ENCODE data around the gene FAM241B. TPM values are rescaled to one million over a fixed set of nuclear protein-coding genes. Genes with fewer than 3 reads are reported as not detected.

FAM241B gene
- polyA plus RNA-seq, 1 of the 3 experiments (the other 2 are of a cell fraction), result 16.0 TPM

DNA sequence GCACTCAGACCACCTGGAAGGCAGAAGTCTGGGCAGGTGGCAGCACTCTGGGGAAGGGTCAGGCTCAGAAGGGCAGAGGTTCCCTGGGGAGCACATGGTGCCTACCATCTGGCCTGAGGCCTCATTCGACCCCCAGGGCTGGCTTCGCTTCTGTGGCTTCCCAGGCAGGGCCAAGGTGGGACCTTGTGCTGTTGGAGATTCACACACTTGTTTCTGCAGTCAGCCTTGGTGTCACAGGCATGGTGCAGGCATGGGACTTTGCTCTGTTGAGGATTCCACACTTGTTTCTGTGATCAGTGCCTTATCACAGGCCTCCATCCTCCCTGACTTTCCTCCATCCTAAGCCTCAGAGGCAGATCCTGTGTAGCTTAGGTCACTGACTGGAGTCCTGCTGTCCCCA is 11.3 kb upstream of the FAM241B start:
- Histone ChIP-seq H3K36me3 (replicated peaks in 1 of 2; ENCODE audit: control insufficient read depth in 1 of 2, insufficient read depth in 2 of 2, low read length in 1 of 2) (no peaks in the 10 kb centered on the region), H3K4me1 (ENCODE audit: control insufficient read depth in 1 of 2, insufficient read depth in 2 of 2, low read depth in 1 of 2, low read length in 1 of 2) (no peaks in the 10 kb centered on the region), H3K79me2 (ENCODE audit: insufficient read depth) (no peaks in the 10 kb centered on the region), H3K4me3 (ENCODE audit: low read depth in 2 of 2, low read length in 1 of 2) (no peak overlapping the region), H4K20me1 (ENCODE audit: insufficient read depth) (no peaks in the 10 kb centered on the region), H3K4me2 (no peak overlapping the region), H3K9me2 (no peaks in the 10 kb centered on the region), H2AFZ (ENCODE audit: low read depth) (no peak overlapping the region), H3K9me3 (no peaks in the 10 kb centered on the region), H3K27ac (ENCODE audit: low read depth in 2 of 2, low read length in 1 of 2) (no peak overlapping the region), H3F3A (replicated peaks; ENCODE audit: insufficient read depth) (no peaks in the 10 kb centered on the region), H3K27me3 (ENCODE audit: insufficient read depth) (peaks cover 23% of the 10 kb centered on the region; the same call in 1 of the 2 replicates), H3K9ac (no peak overlapping the region)
- CTCF ChIA-PET, result interaction anchor here (0.9 to 1.8 kb wide), 2 partner anchors 11 to 124 kb away, joined by 3 to 11 read pairs; no protein-coding TSS in a partner anchor
- no peak for DNase-seq
- POLR2A ChIA-PET, result no interaction called here
- TF ChIP-seq ELF1 (IDR thresholded peaks at IDR 0.05) (no peak), RFX5 (IDR thresholded peaks at IDR 0.05; ENCODE audit: low read length) (no peak), IRF3 (IDR thresholded peaks at IDR 0.05; ENCODE audit: low read depth, low read length) (no peak), USF1 (IDR thresholded peaks at IDR 0.05; ENCODE audit: borderline replicate concordance, low read depth) (no peak), TCF12 (IDR thresholded peaks at IDR 0.05) (no peak), SMC3 (IDR thresholded peaks at IDR 0.05; ENCODE audit: low read depth, low read length) (no peak), FOXJ3 (CRISPR knock-in tag; IDR thresholded peaks at IDR 0.05) (no peak), CTCF (IDR thresholded peaks at IDR 0.05) (no peak), MXI1 (IDR thresholded peaks at IDR 0.05; ENCODE audit: low read depth, low read length) (no peak), GATA2 (CRISPR knock-in tag; IDR thresholded peaks at IDR 0.05) (no peak), EZH2phosphoT487 (IDR thresholded peaks at IDR 0.05; ENCODE audit: borderline replicate concordance, low read depth) (no peak), MEF2A (IDR thresholded peaks at IDR 0.05; ENCODE audit: borderline replicate concordance, low read depth) (no peak), TAF1 (IDR thresholded peaks at IDR 0.05; ENCODE audit: borderline replicate concordance, low read depth, low read length) (no peak), NFIC (IDR thresholded peaks at IDR 0.05; ENCODE audit: borderline replicate concordance) (no peak), NRF1 (IDR thresholded peaks at IDR 0.05; ENCODE audit: low read depth, low read length) (no peak), CHD2 (IDR thresholded peaks at IDR 0.05; ENCODE audit: low read length, partially characterized antibody) (no peak), POLR2AphosphoS5 (IDR thresholded peaks at IDR 0.05; ENCODE audit: low read depth, low read length) (no peak)
- TF ChIP-seq, protein P1, sequence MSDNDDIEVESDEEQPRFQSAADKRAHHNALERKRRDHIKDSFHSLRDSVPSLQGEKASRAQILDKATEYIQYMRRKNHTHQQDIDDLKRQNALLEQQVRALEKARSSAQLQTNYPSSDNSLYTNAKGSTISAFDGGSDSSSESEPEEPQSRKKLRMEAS (IDR thresholded peaks at IDR 0.05; ENCODE audit: low read depth), result no peak
- TF ChIP-seq, protein P2, sequence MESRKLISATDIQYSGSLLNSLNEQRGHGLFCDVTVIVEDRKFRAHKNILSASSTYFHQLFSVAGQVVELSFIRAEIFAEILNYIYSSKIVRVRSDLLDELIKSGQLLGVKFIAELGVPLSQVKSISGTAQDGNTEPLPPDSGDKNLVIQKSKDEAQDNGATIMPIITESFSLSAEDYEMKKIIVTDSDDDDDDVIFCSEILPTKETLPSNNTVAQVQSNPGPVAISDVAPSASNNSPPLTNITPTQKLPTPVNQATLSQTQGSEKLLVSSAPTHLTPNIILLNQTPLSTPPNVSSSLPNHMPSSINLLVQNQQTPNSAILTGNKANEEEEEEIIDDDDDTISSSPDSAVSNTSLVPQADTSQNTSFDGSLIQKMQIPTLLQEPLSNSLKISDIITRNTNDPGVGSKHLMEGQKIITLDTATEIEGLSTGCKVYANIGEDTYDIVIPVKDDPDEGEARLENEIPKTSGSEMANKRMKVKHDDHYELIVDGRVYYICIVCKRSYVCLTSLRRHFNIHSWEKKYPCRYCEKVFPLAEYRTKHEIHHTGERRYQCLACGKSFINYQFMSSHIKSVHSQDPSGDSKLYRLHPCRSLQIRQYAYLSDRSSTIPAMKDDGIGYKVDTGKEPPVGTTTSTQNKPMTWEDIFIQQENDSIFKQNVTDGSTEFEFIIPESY (IDR thresholded peaks at IDR 0.05; ENCODE audit: borderline replicate concordance, low read depth), result no peak
- TF ChIP-seq, protein P3, sequence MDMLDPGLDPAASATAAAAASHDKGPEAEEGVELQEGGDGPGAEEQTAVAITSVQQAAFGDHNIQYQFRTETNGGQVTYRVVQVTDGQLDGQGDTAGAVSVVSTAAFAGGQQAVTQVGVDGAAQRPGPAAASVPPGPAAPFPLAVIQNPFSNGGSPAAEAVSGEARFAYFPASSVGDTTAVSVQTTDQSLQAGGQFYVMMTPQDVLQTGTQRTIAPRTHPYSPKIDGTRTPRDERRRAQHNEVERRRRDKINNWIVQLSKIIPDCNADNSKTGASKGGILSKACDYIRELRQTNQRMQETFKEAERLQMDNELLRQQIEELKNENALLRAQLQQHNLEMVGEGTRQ (IDR thresholded peaks at IDR 0.05; ENCODE audit: borderline replicate concordance, low read depth, low read length), result no peak
- WGBS (ENCODE audit: low lambda C conversion rate), result no CpG with 5 or more reads among the region's 2 CpGs

Measured in SK-N-SH (cell line).